Transverse colon (tissue), 4 donors: Measurements from ENCODE around the gene RHOU. TPM values are rescaled to one million over a fixed set of nuclear protein-coding genes. Genes with fewer than 3 reads are reported as not detected.
A peak's percentile ranks its signal among the peaks of the same experiment; 100 is the strongest.
"Not testable (repeated sequence)": the region's sequence is repeated elsewhere in the genome, so short reads cannot be mapped to it uniquely, and the experiment has no call there.

Experiments
- DNase-seq: peaks from one replicate; pipeline ENCODE4 v3.0.0-alpha.2; 2019
- H3K27ac ChIP-seq, 4 donors: fragments of 200-600 bp; sonication (generic); 2 replicates each; pipeline ENCODE4 v1.5.1; 2016 to 2018; ENCODE audit warnings: inconsistent platforms in 4 of 4
- H3K27me3 ChIP-seq: fragments of 200-600 bp; sonication (generic); 2 replicates; pipeline ENCODE4 v1.5.1; 2017; ENCODE audit warnings: inconsistent platforms
- H3K36me3 ChIP-seq, 4 donors: fragments of 200-600 bp; sonication (generic); 2 replicates each; pipeline ENCODE4 v1.5.1; 2017 to 2019; ENCODE audit warnings: inconsistent platforms in 4 of 4
- H3K4me1 ChIP-seq, 4 donors: fragments of 200-600 bp; sonication (generic); 2 replicates each; pipeline ENCODE4 v1.5.1; 2017 to 2020; ENCODE audit warnings: inconsistent platforms in 4 of 4
- H3K4me3 ChIP-seq, 4 donors: fragments of 200-600 bp; sonication (generic); 1 replicate in 1 of 4; 2 replicates in 3 of 4; pipeline versions ENCODE4 v1.5.1 to v1.6.1; 2017 to 2019; ENCODE audit warnings: inconsistent platforms in 4 of 4
- H3K9me3 ChIP-seq, 2 donors: fragments of 200-600 bp; sonication (generic); 2 replicates each; pipeline ENCODE4 v1.5.1; 2017 to 2019; ENCODE audit warnings: inconsistent platforms in 2 of 2
- CTCF ChIP-seq, 5 experiments: fragments of 200-600 bp in 3 of 5; fragments of 450-650 bp in 2 of 5; sonication (generic) in 3 of 5; IDR thresholded peaks; 1 replicate in 2 of 5; 2 replicates in 3 of 5; pipeline ENCODE4 v1.5.1; 2016 to 2017; ENCODE audit warnings: antibody characterized with exemption in 5 of 5, inconsistent platforms in 3 of 5, mild to moderate bottlenecking in 2 of 5, moderate library complexity in 1 of 5
- EP300 ChIP-seq: sonication (generic); formaldehyde crosslinking; IDR thresholded peaks from one replicate; pipeline ENCODE4 v1.6.1; 2017; ENCODE audit warnings: antibody characterized with exemption, low read depth
- POLR2A ChIP-seq: fragments of 450-650 bp; IDR thresholded peaks from one replicate; pipeline ENCODE4 v1.6.1; 2016; ENCODE audit warnings: antibody characterized with exemption, mild to moderate bottlenecking, moderate library complexity
- POLR2AphosphoS5 ChIP-seq, 3 donors: sonication (generic); formaldehyde crosslinking; IDR thresholded peaks; one replicate each; pipeline ENCODE4 v1.6.1; 2016; ENCODE audit warnings: antibody characterized with exemption in 3 of 3
- WGBS, 2 donors: methylation state at CpG; one replicate each; pipeline ENCODE4 v1.1.5; 2018; ENCODE audit warnings: low coverage in 1 of 2; 5-methylcytosine and 5-hydroxymethylcytosine counted together
- in situ Hi-C, 4 donors: fragments of 200-750 bp; cut with MboI; loops; one replicate each; pipeline versions ENCODE4 v1.15.0 to v1.15.1; 2017; ENCODE audit warnings: low sequenced_read_pairs in 3 of 4, low pct_ligation_motif_present in 1 of 4, low pct_unique_long_range_greater_than_20kb in 1 of 4
- intact Hi-C: fragments of 100-400 bp; cut with DNase I; formaldehyde crosslinking; loops from one replicate; pipeline ENCODE4 v1.15.1; 2023; ENCODE audit warnings: low total_unique reads
- total RNA-seq, 4 donors: library from RNA; depleted of rRNA; stranded (reverse); fragments of >200 nt; gene quantifications; one replicate each; pipeline ENCODE4 v1.1.0, GENCODE V29; 2016

The RHOU gene
- total RNA-seq, 4 donors from 2014 or later: 32.0 to 62.5 (median 38.4) TPM

- 63% methylated on average over 12 of the region's 12 CpGs; no CpG with 5 or more reads in 1 of the 2 donors for whole genome bisulfite sequencing, 2 donors
- Histone ChIP-seq H3K36me3 (no peaks in the 10 kb centered on the region), H3K4me1 (peaks cover 0 to 19% (median 7%) of the 10 kb centered on the region in 4 donors), H3K27ac (no peak overlapping the region), H3K4me3 (no peak overlapping the region), H3K9me3 (no peaks in the 10 kb centered on the region), H3K27me3 (no peaks in the 10 kb centered on the region)
- in situ Hi-C loops (no loop called here), intact Hi-C loops (no loop called here)
- DNase-seq: no peak
- TF ChIP-seq POLR2A (no peak), EP300 (no peak), POLR2AphosphoS5 (IDR thresholded peaks at IDR 0.05) (no peak), CTCF (IDR thresholded peaks at IDR 0.05) (no peak)
These were observed 33.2 kb downstream of the RHOU start for GRCh38 chr1:228768355-228769000.

- no peak overlapping the region for H3K4me3 ChIP-seq
- WGBS, 2 donors: 47 to 62% methylated on average over 3 to 5 of the region's 5 CpGs
- TF ChIP-seq POLR2AphosphoS5 (IDR thresholded peaks at IDR 0.05): peak in 1 of 3 donors; percentile 10
- no peak for TF ChIP-seq CTCF (IDR thresholded peaks at IDR 0.05)
- TF ChIP-seq POLR2A: no peak
- TF ChIP-seq EP300: no peak
- in situ Hi-C loops: no loop called here
- no peaks in the 10 kb centered on the region for H3K9me3 ChIP-seq
- DNase-seq: peak; percentile 44
- no peaks in the 10 kb centered on the region for H3K36me3 ChIP-seq
- peaks cover 0 to 19% (median 4%) of the 10 kb centered on the region in 4 donors for H3K4me1 ChIP-seq
- intact Hi-C loops: no loop called here
- peak overlapping the region; percentile 13 to 69 (median 42) for H3K27ac ChIP-seq
- H3K27me3 ChIP-seq: no peaks in the 10 kb centered on the region
These were observed 35.5 kb downstream of the RHOU start for GRCh38 chr1:228770779-228771223.

GRCh38 chr1:228772516-228773212 lies 37.4 kb downstream of the RHOU start:
- no peak overlapping the region for H3K4me3 ChIP-seq
- peaks cover 0 to 19% (median 4%) of the 10 kb centered on the region in 4 donors for H3K4me1 ChIP-seq
- H3K36me3 ChIP-seq: no peaks in the 10 kb centered on the region
- no peak overlapping the region for H3K27ac ChIP-seq
- H3K9me3 ChIP-seq: no peaks in the 10 kb centered on the region
- in situ Hi-C loops (no loop called here), intact Hi-C loops (no loop called here)
- H3K27me3 ChIP-seq: no peaks in the 10 kb centered on the region
- no peak for DNase-seq
- TF ChIP-seq EP300 (no peak), CTCF (IDR thresholded peaks at IDR 0.05) (no peak), POLR2A (no peak), POLR2AphosphoS5 (IDR thresholded peaks at IDR 0.05) (no peak)
- WGBS, 2 donors: 49 to 70% methylated on average over 2 to 4 of the region's 4 CpGs

GRCh38 chr1:228775946-228776345 lies 40.7 kb downstream of the RHOU start:
- intact Hi-C loops, H3K4me1 ChIP-seq, in situ Hi-C loops, H3K4me3 ChIP-seq, H3K36me3 ChIP-seq, H3K27ac ChIP-seq, DNase-seq, H3K9me3 ChIP-seq, H3K27me3 ChIP-seq: not testable (repeated sequence)
- 86% methylated on average over 9 of the region's 9 CpGs; no CpG with 5 or more reads in 1 of the 2 donors for WGBS, 2 donors
